ENCODE measurements around the gene USF1.
"Not testable (repeated sequence)": the region's sequence is repeated elsewhere in the genome, so short reads cannot be mapped to it uniquely, and the experiment has no call there.

USF1 gene

GRCh38 chr1:161048949-161049722 is 3.4 kb upstream of the USF1 start:
- DNase-seq (ENCODE audit: low read depth in 2 of 2, low spot score in 1 of 2): no peak

- no peak for DNase-seq (ENCODE audit: low read depth in 2 of 2, low spot score in 1 of 2)
Measured at GRCh38 chr1:161047436-161048420, 2.0 kb upstream of the USF1 start.

GRCh38 chr1:161046605-161047228 is 940 bp upstream of the USF1 start:
- DNase-seq (ENCODE audit: low read depth in 2 of 2, low spot score in 1 of 2): no peak

- DNase-seq (ENCODE audit: low read depth in 2 of 2, low spot score in 1 of 2): no peak
Measured at GRCh38 chr1:161044908-161045735, 655 bp downstream of the USF1 start.

GRCh38 chr1:161044535-161044907 is 1.3 kb downstream of the USF1 start:
- DNase-seq (ENCODE audit: low read depth in 2 of 2, low spot score in 1 of 2): no peak

GRCh38 chr1:161039546-161039945 is 6.2 kb downstream of the USF1 start:
- DNase-seq (ENCODE audit: low read depth in 2 of 2, low spot score in 1 of 2): no peak

- no peak for DNase-seq (ENCODE audit: low read depth in 2 of 2, low spot score in 1 of 2)
Measured at GRCh38 chr1:161039154-161039545, 6.6 kb downstream of the USF1 start.

- DNase-seq (ENCODE audit: low read depth in 2 of 2, low spot score in 1 of 2): peak; percentile 35 to 65
Measured at GRCh38 chr1:161038523-161039153, 7.1 kb downstream of the USF1 start, which contains the start of gene TSTD1. Gene TSTD1, minus strand, starts transcription at chr1:161038964. Its CDS starts 75 bp downstream, at chr1:161038889.

GRCh38 chr1:161037661-161038522 is 7.9 kb downstream of the USF1 start:
- DNase-seq (ENCODE audit: low read depth in 2 of 2, low spot score in 1 of 2): no peak

- no peak for DNase-seq (ENCODE audit: low read depth in 2 of 2, low spot score in 1 of 2)
Measured at GRCh38 chr1:161033751-161034150, 12.0 kb downstream of the USF1 start.

- DNase-seq (ENCODE audit: low read depth in 2 of 2, low spot score in 1 of 2): no peak
Measured at GRCh38 chr1:161032409-161032808, 13.4 kb downstream of the USF1 start.

- no peak for DNase-seq (ENCODE audit: low read depth in 2 of 2, low spot score in 1 of 2)
Measured at GRCh38 chr1:161031874-161032273, 13.9 kb downstream of the USF1 start.

- DNase-seq (ENCODE audit: low read depth in 2 of 2, low spot score in 1 of 2): not testable (repeated sequence)
Measured at GRCh38 chr1:161029466-161029865, 16.3 kb downstream of the USF1 start.

GRCh38 chr1:161026954-161027353 is 18.8 kb downstream of the USF1 start:
- DNase-seq (ENCODE audit: low read depth in 2 of 2, low spot score in 1 of 2): not testable (repeated sequence)

GRCh38 chr1:161022432-161022831 is 23.3 kb downstream of the USF1 start:
- DNase-seq (ENCODE audit: low read depth in 2 of 2, low spot score in 1 of 2): not testable (repeated sequence)

GRCh38 chr1:161021970-161022353 is 23.8 kb downstream of the USF1 start:
- no peak for DNase-seq (ENCODE audit: low read depth in 2 of 2, low spot score in 1 of 2)

- DNase-seq (ENCODE audit: low read depth in 2 of 2, low spot score in 1 of 2): peak; percentile 76 to 78
Measured at GRCh38 chr1:161021165-161021969, 24.4 kb downstream of the USF1 start.

GRCh38 chr1:161020509-161021164 is 25.1 kb downstream of the USF1 start, which contains the start of gene F11R:
Gene F11R, minus strand, starts transcription at chr1:161021152. Its CDS starts 79 bp downstream, at chr1:161021073.
- no peak for DNase-seq (ENCODE audit: low read depth in 2 of 2, low spot score in 1 of 2)

All from stimulated activated CD8-positive, alpha-beta memory T cell treated with anti-CD3 and anti-CD28 coated beads, Interleukin-4, amount 100 ng/mL, for 1 hour (primary cell).